Calu3 (cell line): ENCODE measurements around the gene USP54. TPM values are rescaled to one million over a fixed set of nuclear protein-coding genes. Genes with fewer than 3 reads are reported as not detected.
"Not testable (repeated sequence)": the region's sequence is repeated elsewhere in the genome, so short reads cannot be mapped to it uniquely, and the experiment has no call there.

Source experiments
- BruUV-seq: library from RNA; stranded (reverse); fragments of 400-500 nt; replicated peaks from 2 replicates; lab custom pipeline; 2021; lab: Mats Ljungman, UMichigan
- CTCF ChIA-PET: fragments of 300-600 bp; sonication (Branson Sonifier 250); formaldehyde crosslinking; loops from one replicate; lab custom pipeline; 2022; ENCODE audit warnings: antibody characterized with exemption; lab: Charles Lee
- DNase-seq: peaks from one replicate; pipeline ENCODE4 v3.0.0; 2022
- H3K27ac Mint-ChIP-seq: one replicate; pipeline ENCODE4 v1.8.0; 2022; ENCODE audit warnings: mixed read lengths; ENCODE audit not compliant: unreplicated experiment
- H3K27me3 Mint-ChIP-seq: one replicate; pipeline ENCODE4 v1.8.0; 2022; ENCODE audit warnings: mixed read lengths; ENCODE audit not compliant: unreplicated experiment
- H3K36me3 Mint-ChIP-seq: one replicate; pipeline ENCODE4 v1.8.0; 2022; ENCODE audit warnings: mild to moderate bottlenecking, moderate library complexity, mixed read lengths; ENCODE audit not compliant: insufficient read depth, unreplicated experiment
- H3K4me1 Mint-ChIP-seq: one replicate; pipeline ENCODE4 v1.8.0; 2022; ENCODE audit warnings: mild to moderate bottlenecking, low read depth, mixed read lengths; ENCODE audit not compliant: unreplicated experiment
- H3K4me3 Mint-ChIP-seq: one replicate; pipeline ENCODE4 v1.8.0; 2022; ENCODE audit warnings: mild to moderate bottlenecking, low read depth, moderate library complexity, mixed read lengths; ENCODE audit not compliant: unreplicated experiment
- H3K9me3 Mint-ChIP-seq: one replicate; pipeline ENCODE4 v1.8.0; 2022; ENCODE audit warnings: low read depth, mixed read lengths; ENCODE audit not compliant: unreplicated experiment
- intact Hi-C: fragments of 100-400 bp; cut with micrococcal nuclease; formaldehyde crosslinking; loops from one replicate; pipeline ENCODE4 v1.10.0; 2022; ENCODE audit not compliant: unreplicated experiment
- total RNA-seq: library from RNA; stranded (reverse); gene quantifications from 2 replicates; pipeline ENCODE4 v1.2.3, GENCODE V29; 2022
- TF ChIP-seq, protein P1 (sequence below): fragments of 200-600 bp; IDR thresholded peaks from one replicate; pipeline ENCODE4 v1.8.0; 2022; ENCODE audit warnings: antibody characterized with exemption; ENCODE audit not compliant: unreplicated experiment

Gene USP54
- total RNA-seq, 1 experiment from 2014 or later, result 48.1 TPM

- no peaks in the 10 kb centered on the region for H3K4me1 Mint-ChIP-seq
- CTCF ChIA-PET, result interaction anchor here (0.6 to 2.2 kb wide), 8 partner anchors 23 to 523 kb away, joined by 3 to 9 read pairs (median 3); partner anchors contain the start of gene USP54
- peak overlapping the region; percentile 86 for H3K4me3 Mint-ChIP-seq
- BruUV-seq, result no TSS peak
- peaks cover 19% of the 10 kb centered on the region for H3K36me3 Mint-ChIP-seq
- peak; percentile 50 for DNase-seq
- TF ChIP-seq, protein P1, sequence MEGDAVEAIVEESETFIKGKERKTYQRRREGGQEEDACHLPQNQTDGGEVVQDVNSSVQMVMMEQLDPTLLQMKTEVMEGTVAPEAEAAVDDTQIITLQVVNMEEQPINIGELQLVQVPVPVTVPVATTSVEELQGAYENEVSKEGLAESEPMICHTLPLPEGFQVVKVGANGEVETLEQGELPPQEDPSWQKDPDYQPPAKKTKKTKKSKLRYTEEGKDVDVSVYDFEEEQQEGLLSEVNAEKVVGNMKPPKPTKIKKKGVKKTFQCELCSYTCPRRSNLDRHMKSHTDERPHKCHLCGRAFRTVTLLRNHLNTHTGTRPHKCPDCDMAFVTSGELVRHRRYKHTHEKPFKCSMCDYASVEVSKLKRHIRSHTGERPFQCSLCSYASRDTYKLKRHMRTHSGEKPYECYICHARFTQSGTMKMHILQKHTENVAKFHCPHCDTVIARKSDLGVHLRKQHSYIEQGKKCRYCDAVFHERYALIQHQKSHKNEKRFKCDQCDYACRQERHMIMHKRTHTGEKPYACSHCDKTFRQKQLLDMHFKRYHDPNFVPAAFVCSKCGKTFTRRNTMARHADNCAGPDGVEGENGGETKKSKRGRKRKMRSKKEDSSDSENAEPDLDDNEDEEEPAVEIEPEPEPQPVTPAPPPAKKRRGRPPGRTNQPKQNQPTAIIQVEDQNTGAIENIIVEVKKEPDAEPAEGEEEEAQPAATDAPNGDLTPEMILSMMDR, result no peak
- peak overlapping the region; percentile 100 for H3K27ac Mint-ChIP-seq
- no peaks in the 10 kb centered on the region for H3K27me3 Mint-ChIP-seq
- H3K9me3 Mint-ChIP-seq, result no peaks in the 10 kb centered on the region
- intact Hi-C loops, result loop anchor here (5.0 kb wide), 1 partner anchor 33 kb away; the partner anchor contains the start of gene USP54
Measured at GRCh38 chr10:73625004-73625883, 34.1 kb upstream of the USP54 start.

DNA sequence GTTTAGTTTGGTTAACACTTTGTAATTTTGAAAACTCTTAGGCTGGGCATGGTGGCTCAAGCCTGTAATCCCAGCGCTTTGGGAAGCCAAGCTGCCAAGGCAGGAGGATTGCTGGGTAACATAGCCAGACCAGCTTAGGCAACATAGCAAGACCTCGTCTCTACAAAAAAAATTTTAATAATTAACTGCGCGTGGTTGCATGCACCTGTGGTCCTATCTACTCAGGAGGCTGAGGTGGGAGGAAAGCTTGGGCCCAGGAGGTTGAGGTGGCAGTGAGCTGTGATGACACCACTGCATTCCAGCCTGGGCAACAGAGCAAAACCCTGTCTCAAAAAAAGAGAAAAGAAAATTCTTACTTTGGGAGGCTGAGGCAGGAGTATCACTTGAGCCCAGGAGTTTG lies 31.9 kb upstream of the USP54 start:
- no peaks in the 10 kb centered on the region for H3K27me3 Mint-ChIP-seq
- DNase-seq, result no peak
- H3K4me1 Mint-ChIP-seq, result no peaks in the 10 kb centered on the region
- no peak overlapping the region for H3K4me3 Mint-ChIP-seq
- no peak overlapping the region for H3K27ac Mint-ChIP-seq
- H3K9me3 Mint-ChIP-seq, result no peaks in the 10 kb centered on the region
- TF ChIP-seq, protein P1, result no peak
- no TSS peak for BruUV-seq
- CTCF ChIA-PET, result interaction anchor here (0.7 kb wide), 1 partner anchor 210 kb away, joined by 3 read pairs; no protein-coding TSS in a partner anchor
- intact Hi-C loops, result no loop called here
- H3K36me3 Mint-ChIP-seq, result peaks cover 19% of the 10 kb centered on the region

DNA sequence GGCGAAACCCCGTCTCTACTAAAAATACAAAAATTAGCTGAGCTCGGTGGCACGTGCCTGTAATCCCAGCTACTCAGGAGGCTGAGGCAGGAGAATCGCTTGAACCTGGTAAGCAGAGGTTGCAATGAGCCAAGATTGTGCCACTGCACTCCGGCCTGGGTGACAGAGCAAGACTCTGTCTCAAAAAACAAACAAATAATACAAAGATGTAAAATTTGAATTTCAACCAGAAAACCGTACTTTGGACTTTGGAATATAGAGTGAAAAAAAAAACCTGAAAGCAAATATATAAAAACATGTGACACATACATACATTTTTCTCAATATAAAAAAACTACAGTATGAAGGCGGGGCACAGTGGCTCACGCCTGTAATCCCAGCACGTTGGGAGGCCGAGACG lies 29.8 kb upstream of the USP54 start:
- BruUV-seq, H3K4me3 Mint-ChIP-seq, CTCF ChIA-PET, H3K27me3 Mint-ChIP-seq, H3K4me1 Mint-ChIP-seq, H3K9me3 Mint-ChIP-seq, H3K27ac Mint-ChIP-seq, intact Hi-C loops, DNase-seq: not testable (repeated sequence)
- H3K36me3 Mint-ChIP-seq, result peaks cover 18% of the 10 kb centered on the region

GRCh38 chr10:73617143-73617542 lies 26.0 kb upstream of the USP54 start:
- BruUV-seq, H3K36me3 Mint-ChIP-seq, CTCF ChIA-PET, H3K4me3 Mint-ChIP-seq, H3K27ac Mint-ChIP-seq, H3K9me3 Mint-ChIP-seq, H3K4me1 Mint-ChIP-seq, H3K27me3 Mint-ChIP-seq, DNase-seq, intact Hi-C loops: not testable (repeated sequence)

DNA sequence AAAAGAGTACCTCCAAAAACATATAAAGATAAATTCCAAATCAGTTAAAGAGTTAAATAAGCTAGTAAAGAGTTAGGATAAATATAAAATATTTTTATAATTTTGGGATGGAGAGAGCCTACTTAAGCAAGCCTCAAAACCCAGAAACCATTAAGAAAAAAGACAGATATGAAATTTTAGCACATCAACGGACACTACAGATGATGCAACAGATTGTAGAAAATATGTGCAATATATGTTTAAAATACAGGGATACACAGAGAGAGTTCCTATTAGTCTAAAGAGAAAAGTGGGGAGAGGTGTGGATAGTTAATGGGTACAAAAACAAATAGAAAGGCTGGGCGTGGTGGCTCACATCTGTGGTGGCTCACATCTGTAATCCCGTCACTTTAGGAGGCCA lies 23.6 kb upstream of the USP54 start:
- Mint-ChIP-seq H3K4me1 (no peaks in the 10 kb centered on the region), H3K9me3 (no peaks in the 10 kb centered on the region), H3K27me3 (no peaks in the 10 kb centered on the region), H3K36me3 (peaks cover 5% of the 10 kb centered on the region), H3K27ac (no peak overlapping the region), H3K4me3 (no peak overlapping the region)
- CTCF ChIA-PET, result no interaction called here
- no peak for DNase-seq
- intact Hi-C loops, result no loop called here
- TF ChIP-seq, protein P1, result no peak
- BruUV-seq, result no TSS peak
